SHP77 (cell line): ENCODE data around the gene RNGTT.

ENCODE experiments used
- DNase-seq, 2 experiments: peaks; one replicate each; lab custom pipeline; 2025; lab: John Stamatoyannopoulos, UW

RNGTT gene

DNA sequence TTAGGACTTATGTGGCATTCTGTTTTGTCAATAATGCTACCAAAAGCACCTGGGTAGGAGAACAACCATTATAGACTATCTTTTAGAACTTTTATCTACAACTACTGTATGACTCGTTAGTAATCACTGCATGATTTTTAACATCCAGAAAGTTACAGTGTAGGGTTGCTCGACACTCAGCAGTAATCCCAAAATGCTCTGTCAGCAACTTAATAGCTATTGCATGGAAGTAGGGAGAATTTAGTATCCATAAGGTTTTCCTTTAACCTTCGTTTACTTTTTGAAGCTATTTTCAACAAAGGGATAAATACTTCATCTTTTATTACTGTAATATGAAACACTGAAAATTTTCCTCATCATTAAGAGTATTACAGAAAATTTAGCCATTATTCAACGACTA is 309.5 kb downstream of the RNGTT start:
- DNase-seq = no peak

- DNase-seq = no peak
These were observed 312.0 kb downstream of the RNGTT start for GRCh38 chr6:88651400-88651799.

DNA sequence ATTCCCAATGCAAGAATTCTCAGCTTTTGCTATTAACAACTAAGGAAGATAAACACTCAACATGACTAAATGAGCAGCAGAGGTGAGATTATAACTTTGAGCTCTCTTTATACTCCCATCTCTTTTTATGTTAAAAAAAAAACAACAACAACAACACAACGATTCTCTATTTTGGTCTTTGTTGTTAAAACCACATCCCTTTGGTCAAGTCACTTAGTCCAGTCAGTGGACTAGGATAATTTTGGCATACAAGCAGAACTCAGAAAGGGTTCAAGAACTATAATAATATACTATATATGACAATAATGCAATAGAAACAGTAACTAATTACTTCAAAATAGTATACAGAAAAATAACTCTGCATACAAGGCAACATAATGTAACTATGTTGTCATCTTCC is 312.4 kb downstream of the RNGTT start:
- DNase-seq = no peak

DNA sequence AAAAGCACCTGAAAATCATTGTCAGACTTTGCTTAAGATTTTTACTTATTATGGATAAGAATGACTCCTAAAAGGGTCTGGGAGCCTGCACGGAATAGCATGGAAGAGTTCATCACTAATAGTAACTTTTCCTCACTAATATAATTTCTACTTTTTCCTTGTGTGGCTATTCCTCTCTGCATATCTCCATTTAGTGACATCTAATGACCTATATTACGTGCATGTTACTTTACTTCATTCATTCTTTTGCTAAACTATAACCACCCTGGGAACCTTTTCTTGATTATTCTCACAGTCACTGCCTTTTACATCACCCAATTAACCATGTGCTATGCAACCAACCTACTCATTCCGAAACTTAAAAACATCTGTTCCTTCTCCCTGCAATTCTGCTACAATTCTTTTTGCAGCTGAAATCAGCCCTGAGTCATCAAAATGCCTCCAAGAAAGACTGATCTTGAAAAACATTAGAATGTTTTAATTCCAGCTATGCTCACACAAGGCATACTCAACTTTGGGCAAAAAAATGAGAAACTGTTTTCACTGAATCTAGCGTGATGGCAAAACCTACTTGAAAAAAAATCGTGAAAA is 313.3 kb downstream of the RNGTT start:
- DNase-seq = no peak

DNA sequence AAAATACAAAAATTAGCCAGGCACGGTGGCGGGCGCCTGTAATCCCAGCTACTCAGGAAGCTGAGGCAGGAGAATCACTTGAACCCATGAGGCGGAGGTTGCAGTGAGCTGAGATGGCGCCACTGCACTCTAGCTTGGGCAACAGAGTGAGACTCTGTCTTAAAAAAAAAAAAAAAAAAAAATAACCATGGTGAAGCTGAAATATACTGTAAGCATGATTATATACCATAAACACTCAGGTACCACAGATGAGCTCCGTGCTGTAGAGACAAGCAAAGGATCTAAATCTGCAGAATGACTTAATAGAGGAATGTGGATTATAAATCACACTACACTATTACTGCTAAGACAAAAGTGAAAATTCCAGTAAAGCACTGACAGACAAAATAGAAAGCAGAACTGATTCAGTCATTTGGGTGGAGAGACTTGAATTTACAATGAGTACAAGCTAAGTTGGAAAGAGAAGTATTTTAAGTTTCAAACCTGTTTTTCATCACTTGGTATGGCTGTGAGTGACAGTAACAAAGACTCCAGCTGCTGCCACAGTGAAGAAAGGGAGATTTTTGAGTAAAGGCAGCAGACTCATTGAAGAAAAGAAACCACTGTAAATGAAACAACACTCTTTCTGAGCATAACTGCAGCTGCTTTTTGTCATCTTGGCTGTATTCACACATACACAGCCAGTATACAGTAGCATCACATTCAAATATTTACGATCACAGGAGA is 322.1 kb downstream of the RNGTT start:
- no peak for DNase-seq

DNA sequence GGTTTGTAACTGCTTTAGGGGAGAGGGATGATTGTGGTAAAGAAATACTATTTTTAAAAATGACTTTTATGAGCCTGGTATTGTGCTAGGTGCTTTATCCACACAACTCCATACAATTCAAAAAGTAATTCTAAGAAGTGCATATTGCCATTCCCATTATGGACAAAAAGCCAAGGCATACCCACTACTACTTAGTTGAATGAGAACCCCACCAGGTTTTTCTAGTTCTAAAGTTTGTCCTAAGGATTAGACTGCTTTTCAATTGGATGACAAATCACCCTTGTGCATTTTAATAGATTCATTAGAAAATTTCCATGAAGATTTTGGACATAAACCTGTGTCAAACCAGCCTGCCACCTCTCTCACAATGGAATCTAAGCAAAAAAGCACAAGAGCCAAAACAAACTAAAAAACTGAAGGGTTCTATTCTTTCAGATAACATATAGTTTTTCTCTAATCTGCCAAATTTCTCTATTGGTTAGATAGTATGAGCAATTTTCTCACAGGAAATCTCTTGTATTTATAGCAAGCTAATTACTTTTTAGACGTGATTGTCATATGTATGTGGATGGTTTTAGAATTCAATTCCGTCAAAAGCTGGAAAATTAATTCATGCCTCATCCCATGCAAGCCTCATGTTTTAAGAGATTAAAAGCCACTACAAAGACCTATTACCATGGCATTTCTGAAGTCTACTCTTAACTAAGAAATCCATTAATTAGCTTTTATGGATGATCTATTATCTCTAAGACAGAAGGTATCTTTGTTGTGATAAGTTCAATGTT is 325.5 kb downstream of the RNGTT start:
- DNase-seq = no peak

DNA sequence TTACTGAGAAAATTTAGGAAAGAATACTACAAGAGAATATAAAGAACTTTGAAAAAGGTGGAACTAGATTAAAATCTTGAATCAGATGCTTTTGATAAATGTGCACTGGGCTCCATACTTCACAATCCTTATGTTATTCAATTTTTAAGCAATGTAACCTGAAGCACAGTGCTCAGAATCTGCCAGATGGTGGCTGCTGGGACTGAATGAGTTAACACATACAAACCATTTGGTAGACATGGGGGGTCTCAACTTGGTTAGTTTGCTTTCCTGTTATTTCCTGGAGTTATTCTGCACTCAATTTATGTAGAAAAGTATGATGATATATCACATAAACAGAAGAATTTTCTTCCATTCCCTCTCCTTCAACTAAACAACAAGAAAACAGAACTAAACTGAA is 326.5 kb downstream of the RNGTT start:
- DNase-seq = no peak

DNA sequence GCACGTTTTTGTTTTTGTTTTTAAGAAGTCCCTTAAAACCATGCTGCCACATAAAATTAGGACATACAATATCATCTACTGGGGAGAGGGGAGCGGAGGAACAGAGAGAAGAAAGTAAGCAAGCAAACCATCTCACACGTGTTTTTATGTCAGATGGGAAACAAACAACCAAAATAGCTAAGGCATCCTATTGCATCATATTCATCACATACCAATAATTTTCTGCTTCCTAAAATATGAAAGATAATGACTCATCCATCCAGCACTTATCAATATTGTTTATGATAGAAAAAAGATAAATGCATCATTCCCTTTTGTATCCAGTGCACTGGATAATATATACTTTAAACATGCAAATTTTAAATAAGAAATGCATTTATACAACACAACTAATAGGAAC is 329.6 kb downstream of the RNGTT start:
- no peak for DNase-seq

- no peak for DNase-seq
These were observed 331.6 kb downstream of the RNGTT start for GRCh38 chr6:88631830-88632229.

GRCh38 chr6:88629838-88630494 is 333.5 kb downstream of the RNGTT start:
- no peak for DNase-seq

GRCh38 chr6:88626460-88626859 is 337.0 kb downstream of the RNGTT start:
- no peak for DNase-seq

- DNase-seq = no peak
These were observed 339.9 kb downstream of the RNGTT start for GRCh38 chr6:88623531-88623930.

DNA sequence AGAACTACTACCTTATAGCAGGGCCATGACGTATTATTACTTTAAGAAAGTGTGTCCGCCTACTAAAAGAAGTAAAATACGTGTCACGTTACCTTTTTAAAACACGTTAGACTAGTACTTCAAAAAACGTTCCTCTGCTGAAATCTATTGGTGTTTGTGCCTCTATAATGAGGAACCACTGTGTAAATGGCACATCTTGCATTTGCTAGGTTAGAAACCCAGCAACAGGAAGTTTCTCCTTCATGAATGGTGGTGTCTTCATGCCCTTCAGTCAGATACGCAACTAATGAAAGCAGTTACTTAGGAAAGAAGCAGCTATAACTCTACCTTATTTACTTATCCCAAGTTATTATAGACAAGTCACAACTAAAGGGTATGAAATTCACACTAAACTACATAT is 343.5 kb downstream of the RNGTT start:
- no peak for DNase-seq

DNA sequence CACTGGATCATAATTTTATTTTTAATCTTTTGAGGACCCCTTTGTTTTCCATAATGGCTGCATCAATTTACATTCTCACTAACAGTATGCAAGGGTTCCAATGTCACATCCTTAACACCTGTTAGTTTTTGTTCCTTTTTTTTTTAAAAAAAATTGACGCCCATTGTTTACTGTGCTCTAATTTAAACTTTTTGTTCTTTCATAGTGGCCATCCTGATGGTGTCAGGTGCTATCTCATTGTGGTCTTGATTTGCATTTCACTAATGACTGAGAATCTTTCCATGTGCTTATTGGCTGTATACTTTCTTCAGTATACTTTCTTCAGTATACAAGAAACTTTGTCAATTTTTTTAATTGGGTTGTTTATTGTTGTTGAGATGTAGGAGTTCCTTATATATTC is 347.0 kb downstream of the RNGTT start:
- DNase-seq = no peak

- no peak for DNase-seq
These were observed 349.0 kb downstream of the RNGTT start for GRCh38 chr6:88614316-88614877.

DNA sequence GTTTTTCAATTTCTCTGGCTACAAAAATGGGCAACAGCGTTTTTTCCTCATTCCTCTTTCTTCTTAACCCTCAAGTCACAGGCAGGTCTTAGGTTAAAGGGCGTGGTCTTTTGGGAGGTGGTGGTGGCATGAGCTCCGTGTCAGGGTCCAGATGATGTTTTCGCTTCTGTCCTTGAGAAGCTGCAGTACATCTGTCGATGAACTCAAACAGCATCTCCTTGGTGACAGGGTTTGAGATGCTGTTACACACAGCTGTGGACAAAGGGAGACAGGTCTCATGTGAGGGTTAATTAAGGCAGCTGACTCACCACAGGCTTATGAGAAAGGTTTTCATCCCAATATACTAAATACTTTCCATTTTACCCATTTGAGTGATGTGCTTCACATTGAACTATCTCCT is 350.8 kb downstream of the RNGTT start:
- DNase-seq = no peak

GRCh38 chr6:88611721-88612120 is 351.7 kb downstream of the RNGTT start:
- no peak for DNase-seq

- no peak for DNase-seq
These were observed 353.4 kb downstream of the RNGTT start for GRCh38 chr6:88609983-88610382.

DNA sequence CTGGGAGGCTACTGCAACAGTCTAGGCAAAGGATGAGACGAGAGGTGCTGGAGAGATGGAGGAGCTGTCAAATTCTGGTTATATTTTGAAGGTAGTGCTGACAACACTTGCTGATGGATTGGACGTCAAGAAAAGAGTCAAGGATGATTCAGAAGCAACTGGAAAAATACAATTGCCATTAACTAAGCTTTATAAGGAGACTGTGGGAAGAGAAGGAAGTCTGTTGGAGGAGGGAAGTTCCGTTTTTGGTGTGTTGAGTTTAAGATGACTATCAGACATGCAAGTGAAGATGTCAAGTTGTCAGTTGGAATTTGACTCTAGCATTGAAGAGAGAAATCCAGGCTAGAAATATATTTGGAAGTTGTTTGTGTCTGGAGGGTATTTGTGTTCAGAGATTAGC is 358.1 kb downstream of the RNGTT start:
- DNase-seq = no peak

GRCh38 chr6:88599571-88599970 is 363.8 kb downstream of the RNGTT start:
- no peak for DNase-seq

DNA sequence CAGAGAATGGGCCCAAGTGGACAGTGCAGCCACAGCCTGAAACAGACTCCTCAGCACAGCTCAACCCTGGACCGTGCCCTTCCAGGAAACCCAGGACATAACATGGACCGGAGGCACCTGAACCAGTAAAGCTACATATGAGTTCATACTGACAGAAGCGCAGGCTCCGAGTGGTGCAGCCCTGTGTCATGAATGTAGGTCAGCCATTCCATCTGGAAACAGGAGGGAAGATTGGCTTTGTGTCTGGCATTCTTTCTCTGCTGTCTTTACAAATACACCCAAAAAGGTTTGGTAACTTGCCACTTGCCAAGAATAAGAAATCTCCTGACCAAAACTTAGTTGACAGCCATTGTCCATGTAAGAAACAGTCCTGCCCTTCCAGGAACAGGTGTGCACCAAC is 366.6 kb downstream of the RNGTT start:
- DNase-seq = no peak

- DNase-seq = no peak
These were observed 374.5 kb downstream of the RNGTT start for GRCh38 chr6:88588938-88589337.

DNA sequence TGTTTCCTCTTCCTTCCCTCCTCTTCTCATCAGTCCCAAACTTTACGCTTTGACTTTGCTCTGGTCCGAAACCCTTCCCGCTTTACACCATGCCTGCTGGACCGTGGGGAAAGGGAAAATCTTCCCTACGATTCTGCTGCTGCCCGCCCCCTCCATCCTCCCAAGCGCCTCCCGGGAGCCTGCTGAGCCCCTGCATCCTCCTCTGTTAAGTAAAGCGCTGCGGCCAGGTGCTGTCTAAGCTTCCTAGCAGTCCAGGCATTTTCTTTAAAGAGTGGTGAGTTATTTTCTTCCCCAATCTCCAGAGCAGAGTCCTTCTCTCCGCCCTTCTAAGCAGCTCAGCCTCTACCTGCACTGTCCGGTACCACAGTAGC is 376.3 kb downstream of the RNGTT start:
- no peak for DNase-seq
